Skeletal muscle tissue (tissue), 4 donors: Measurements from ENCODE around the gene WDR36. TPM values are rescaled to one million over a fixed set of nuclear protein-coding genes. Genes with fewer than 3 reads are reported as not detected.

Experiments used
- H3K27ac ChIP-seq: one replicate; pipeline ENCODE4 v1.7.0; 2013; ENCODE audit warnings: mild to moderate bottlenecking, low read depth, low read length, inconsistent platforms
- H3K27me3 ChIP-seq, 3 donors: one replicate each; pipeline ENCODE4 v1.7.0; 2013; ENCODE audit warnings: low read length in 3 of 3; ENCODE audit not compliant: control insufficient read depth in 3 of 3, insufficient read depth in 3 of 3
- H3K36me3 ChIP-seq, 3 donors: one replicate each; pipeline ENCODE4 v1.7.0; 2013; ENCODE audit warnings: low read length in 3 of 3; ENCODE audit not compliant: control insufficient read depth in 3 of 3, insufficient read depth in 3 of 3
- H3K4me1 ChIP-seq, 3 donors: one replicate each; pipeline ENCODE4 v1.7.0; 2013; ENCODE audit warnings: low read length in 3 of 3, mild to moderate bottlenecking in 3 of 3; ENCODE audit not compliant: control insufficient read depth in 3 of 3, insufficient read depth in 3 of 3
- H3K4me3 ChIP-seq, 3 donors: one replicate each; pipeline ENCODE4 v1.7.0; 2013; ENCODE audit warnings: low read length in 3 of 3
- H3K9ac ChIP-seq, 3 donors: one replicate each; pipeline ENCODE4 v1.7.0; 2013; ENCODE audit warnings: low read length in 3 of 3, mild to moderate bottlenecking in 3 of 3, moderate library complexity in 2 of 3, low read depth in 1 of 3
- H3K9me3 ChIP-seq, 3 donors: one replicate each; pipeline ENCODE4 v1.7.0; 2013; ENCODE audit warnings: low read length in 3 of 3; ENCODE audit not compliant: control insufficient read depth in 3 of 3
- total RNA-seq: library from RNA; depleted of rRNA; stranded (reverse); fragments of >200 nt; gene quantifications from one replicate; pipeline ENCODE4 v1.2.3, GENCODE V29; 2014
- donor health status: Osteomylitis.

WDR36 gene
- total RNA-seq, 1 donor from 2014 or later: 24.5 TPM

DNA sequence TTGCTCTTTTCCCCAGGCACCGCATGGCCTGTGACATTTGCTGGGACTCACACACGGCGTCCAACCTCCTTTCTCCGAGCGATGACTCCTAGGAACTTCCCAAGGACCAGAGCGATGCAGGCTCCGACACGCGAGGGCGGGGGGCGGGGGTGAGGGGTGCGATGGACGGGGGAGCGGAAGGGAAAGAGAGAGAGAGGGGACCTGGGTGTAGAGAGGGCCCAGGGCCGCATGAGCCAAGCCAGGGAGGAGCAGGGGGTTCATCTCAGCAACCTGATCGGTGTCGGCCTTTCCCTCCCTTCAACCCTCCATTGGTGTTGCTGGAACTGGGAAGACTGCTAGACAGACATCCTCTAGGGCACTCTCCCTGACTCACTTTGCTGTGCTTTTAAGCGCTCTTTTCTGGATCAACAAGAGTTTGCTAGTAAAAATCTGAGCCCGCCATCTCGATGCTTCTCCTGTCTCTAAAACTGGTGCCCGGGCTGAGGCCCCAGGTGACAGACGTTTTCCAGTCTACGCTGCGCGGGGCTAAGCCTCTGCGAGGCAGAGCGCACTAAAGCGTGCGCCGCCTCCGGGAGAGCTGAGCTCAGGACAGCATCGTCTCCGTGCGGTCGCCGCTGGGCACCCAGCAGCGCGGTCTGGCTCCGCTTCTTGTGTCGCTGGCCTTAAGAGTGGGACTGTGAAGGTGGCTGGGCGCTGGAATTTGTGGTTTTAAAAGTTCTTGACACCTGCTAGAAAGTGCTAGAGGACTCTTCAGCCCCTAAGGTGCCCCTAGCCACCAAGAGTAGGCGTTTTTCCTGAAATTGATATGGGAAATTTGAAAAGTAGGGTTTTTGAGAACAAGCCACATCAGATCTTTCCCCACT is 21.6 kb upstream of the WDR36 start:
- Histone ChIP-seq H3K36me3 (no peaks in the 10 kb centered on the region), H3K4me3 (peak overlapping the region; percentile 30 to 53 (median 50)), H3K27me3 (peaks cover 14 to 23% (median 19%) of the 10 kb centered on the region in 3 donors), H3K9ac (peak overlapping the region in 1 of 3 donors; percentile 34), H3K4me1 (peaks cover 3 to 16% (median 11%) of the 10 kb centered on the region in 3 donors), H3K9me3 (no peaks in the 10 kb centered on the region), H3K27ac (no peak overlapping the region)

GRCh38 chr5:111071413-111071812 is 20.7 kb upstream of the WDR36 start, which contains the start of gene TSLP:
TSLP (plus strand) TSS chr5:111071713; CDS start chr5:111071891, 178 bp downstream.
- Histone ChIP-seq H3K9ac (peak within 1 kb of the TSS in 1 of 3 donors; percentile 82), H3K27ac (no peak within 1 kb of the TSS), H3K4me1 (peaks cover 3 to 16% (median 11%) of the 10 kb centered on the region in 3 donors), H3K4me3 (peak within 1 kb of the TSS; percentile 30 to 85 (median 83)), H3K36me3 (no peaks in the 10 kb centered on the region), H3K27me3 (peaks cover 14 to 20% (median 19%) of the 10 kb centered on the region in 3 donors), H3K9me3 (no peaks in the 10 kb centered on the region)

DNA sequence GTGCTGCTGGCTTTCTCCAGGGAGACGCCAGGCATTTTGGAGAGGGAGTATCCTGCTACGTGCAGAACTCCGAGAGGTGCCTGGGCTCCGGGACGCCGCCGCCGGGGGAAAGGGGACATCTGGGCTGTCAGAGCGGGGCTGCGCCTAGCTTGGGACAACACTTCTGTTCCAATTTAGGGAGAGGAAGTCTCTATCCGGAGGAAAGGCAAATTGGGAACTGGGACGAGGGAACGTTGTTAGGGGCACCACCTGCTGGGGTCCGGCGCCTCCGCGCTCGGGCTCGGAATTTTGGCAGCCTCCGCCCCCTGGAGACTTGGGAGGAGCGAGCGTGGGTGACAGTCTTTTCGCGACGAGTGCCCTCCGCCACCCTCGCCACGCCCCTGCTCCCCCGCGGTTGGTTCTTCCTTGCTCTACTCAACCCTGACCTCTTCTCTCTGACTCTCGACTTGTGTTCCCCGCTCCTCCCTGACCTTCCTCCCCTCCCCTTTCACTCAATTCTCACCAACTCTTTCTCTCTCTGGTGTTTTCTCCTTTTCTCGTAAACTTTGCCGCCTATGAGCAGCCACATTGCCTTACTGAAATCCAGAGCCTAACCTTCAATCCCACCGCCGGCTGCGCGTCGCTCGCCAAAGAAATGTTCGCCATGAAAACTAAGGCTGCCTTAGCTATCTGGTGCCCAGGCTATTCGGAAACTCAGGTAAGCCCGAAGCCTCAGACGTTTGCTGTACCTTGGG is 19.0 kb upstream of the WDR36 start:
- H3K36me3 ChIP-seq: no peaks in the 10 kb centered on the region
- H3K9ac ChIP-seq: peak overlapping the region; percentile 69 to 84 (median 82)
- peak overlapping the region; percentile 82 to 85 (median 83) for H3K4me3 ChIP-seq
- no peaks in the 10 kb centered on the region for H3K9me3 ChIP-seq
- no peak overlapping the region for H3K27ac ChIP-seq
- peaks cover 11 to 19% (median 18%) of the 10 kb centered on the region in 3 donors for H3K27me3 ChIP-seq
- peaks cover 3 to 16% (median 11%) of the 10 kb centered on the region in 3 donors for H3K4me1 ChIP-seq

DNA sequence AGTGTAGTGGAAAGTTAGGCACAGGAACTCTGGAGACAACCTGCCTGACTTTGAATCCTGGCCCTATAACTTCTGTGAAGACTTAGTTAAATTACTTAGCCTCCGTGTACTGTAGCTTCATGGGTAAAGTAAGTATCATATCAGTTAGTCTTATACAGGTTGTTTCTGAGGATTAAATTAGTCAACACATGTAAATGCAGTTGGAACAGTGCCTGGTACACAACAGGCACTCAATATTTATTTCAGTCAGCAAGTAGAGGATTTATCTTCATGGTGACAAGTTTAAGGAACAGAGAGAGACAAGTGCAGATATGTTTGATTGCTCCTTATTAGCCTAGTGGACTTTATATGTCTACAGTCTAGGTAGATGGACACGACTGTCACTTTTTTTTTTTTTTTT is 17.9 kb upstream of the WDR36 start:
- Histone ChIP-seq H3K9ac (no peak overlapping the region), H3K36me3 (no peaks in the 10 kb centered on the region), H3K4me3 (peak overlapping the region; percentile 82 to 85 (median 83)), H3K27ac (no peak overlapping the region), H3K27me3 (peaks cover 9 to 11% (median 11%) of the 10 kb centered on the region in 3 donors), H3K9me3 (no peaks in the 10 kb centered on the region), H3K4me1 (peaks cover 3 to 16% (median 11%) of the 10 kb centered on the region in 3 donors)

GRCh38 chr5:111075520-111075919 is 16.6 kb upstream of the WDR36 start:
- no peak overlapping the region for H3K9ac ChIP-seq
- no peaks in the 10 kb centered on the region for H3K9me3 ChIP-seq
- no peak overlapping the region for H3K4me3 ChIP-seq
- peaks cover 2 to 5% (median 3%) of the 10 kb centered on the region in 3 donors for H3K27me3 ChIP-seq
- H3K27ac ChIP-seq: no peak overlapping the region
- peaks cover 3 to 14% (median 8%) of the 10 kb centered on the region in 3 donors for H3K4me1 ChIP-seq
- no peaks in the 10 kb centered on the region for H3K36me3 ChIP-seq

GRCh38 chr5:111076091-111076490 is 16.1 kb upstream of the WDR36 start:
- Histone ChIP-seq H3K27me3 (peaks cover 0 to 2% (median 0%) of the 10 kb centered on the region in 3 donors), H3K9me3 (no peaks in the 10 kb centered on the region), H3K9ac (no peak overlapping the region), H3K4me1 (peaks cover 0 to 9% (median 6%) of the 10 kb centered on the region in 3 donors), H3K4me3 (no peak overlapping the region), H3K36me3 (no peaks in the 10 kb centered on the region), H3K27ac (no peak overlapping the region)

DNA sequence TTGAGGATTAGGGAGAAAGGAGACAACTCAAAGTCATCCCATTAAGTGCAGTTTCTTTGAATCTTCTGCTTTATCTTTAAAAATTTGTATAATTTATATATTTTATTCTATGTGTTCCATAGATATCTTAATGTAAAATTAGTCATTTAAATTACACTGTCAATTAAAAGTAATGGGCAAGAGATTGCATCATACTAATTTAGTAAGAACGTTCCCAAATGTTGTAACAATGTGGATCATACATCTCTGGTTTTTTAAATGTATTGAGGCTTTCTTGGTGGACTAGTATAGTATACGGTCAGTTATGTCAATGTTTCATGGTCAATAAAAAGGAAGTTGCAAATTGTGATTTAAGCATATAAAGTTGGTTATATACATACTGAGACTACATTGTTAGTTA is 14.5 kb upstream of the WDR36 start:
- Histone ChIP-seq H3K9ac (no peak overlapping the region), H3K9me3 (no peaks in the 10 kb centered on the region), H3K4me3 (no peak overlapping the region), H3K27ac (no peak overlapping the region), H3K4me1 (peaks cover 0 to 7% (median 6%) of the 10 kb centered on the region in 3 donors), H3K36me3 (no peaks in the 10 kb centered on the region), H3K27me3 (no peaks in the 10 kb centered on the region)

DNA sequence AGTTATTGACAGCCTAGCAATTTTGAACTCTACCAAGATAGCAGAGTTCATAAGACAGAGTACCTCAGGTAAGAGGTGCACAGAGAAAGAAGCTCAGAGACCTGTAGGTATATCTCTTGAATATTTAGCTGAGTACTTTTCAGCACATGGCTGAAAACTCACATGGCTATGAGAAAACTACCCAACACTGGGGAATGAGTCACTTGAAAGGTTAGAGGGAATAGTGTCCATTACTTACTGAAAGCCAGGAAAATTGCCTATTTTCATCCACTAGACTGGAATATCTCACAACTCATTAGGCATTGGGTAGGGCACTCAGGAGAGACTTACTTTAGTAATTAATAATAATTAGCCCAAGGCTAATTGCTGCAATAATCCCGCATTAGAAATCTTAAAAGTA is 12.3 kb upstream of the WDR36 start:
- H3K4me3 ChIP-seq: no peak overlapping the region
- no peaks in the 10 kb centered on the region for H3K36me3 ChIP-seq
- H3K27ac ChIP-seq: no peak overlapping the region
- H3K4me1 ChIP-seq: no peaks in the 10 kb centered on the region
- no peak overlapping the region for H3K9ac ChIP-seq
- H3K9me3 ChIP-seq: no peaks in the 10 kb centered on the region
- no peaks in the 10 kb centered on the region for H3K27me3 ChIP-seq

- Histone ChIP-seq H3K27ac (no peak overlapping the region), H3K9ac (no peak overlapping the region), H3K4me1 (no peaks in the 10 kb centered on the region), H3K27me3 (no peaks in the 10 kb centered on the region), H3K9me3 (no peaks in the 10 kb centered on the region), H3K36me3 (no peaks in the 10 kb centered on the region), H3K4me3 (no peak overlapping the region)
Measured at GRCh38 chr5:111083323-111083722, 8.8 kb upstream of the WDR36 start.
